Bronchial smooth muscle cell (primary cell): ENCODE measurements around the gene RBP5. TPM values are rescaled to one million over a fixed set of nuclear protein-coding genes. Genes with fewer than 3 reads are reported as not detected.

Source experiments
- total RNA-seq: library from RNA; depleted of rRNA; stranded (reverse); fragments of >200 nt; gene quantifications from 2 replicates; pipeline ENCODE4 v1.2.1, GENCODE V29; 2014

Gene RBP5, protein sequence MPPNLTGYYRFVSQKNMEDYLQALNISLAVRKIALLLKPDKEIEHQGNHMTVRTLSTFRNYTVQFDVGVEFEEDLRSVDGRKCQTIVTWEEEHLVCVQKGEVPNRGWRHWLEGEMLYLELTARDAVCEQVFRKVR
- 0.09 TPM in 1 of 2 replicates, not detected in the other for total RNA-seq

DNA sequence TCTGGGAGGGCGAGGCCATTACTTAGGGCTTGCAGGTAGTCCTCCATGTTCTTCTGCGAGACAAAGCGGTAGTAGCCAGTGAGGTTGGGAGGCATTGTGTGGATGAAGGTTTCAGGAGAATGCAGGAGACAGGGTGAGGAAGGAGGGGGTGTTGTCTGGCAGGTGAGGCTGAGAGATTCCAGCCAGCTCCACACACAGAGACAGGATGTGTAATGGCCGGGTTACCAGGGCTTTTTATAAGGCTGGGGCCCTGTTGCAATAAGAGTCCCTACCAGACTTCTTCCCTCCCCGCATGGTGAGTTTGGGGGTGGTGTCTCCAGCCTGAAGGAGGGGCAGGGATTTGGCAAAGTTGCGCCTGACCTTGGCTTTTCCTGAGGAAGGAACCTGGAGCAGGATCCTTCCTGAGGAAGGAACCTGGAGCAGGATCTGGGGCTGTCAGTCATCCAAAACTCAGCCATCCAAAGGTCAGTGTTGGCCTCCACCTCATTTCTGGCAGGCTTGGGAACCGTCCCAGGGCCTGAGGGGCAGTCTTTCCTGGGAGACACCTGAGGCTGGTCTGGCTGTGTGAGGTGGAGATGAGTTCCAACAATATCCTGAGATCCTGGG lies at the start of gene RBP5:
TSS of gene RBP5 (minus strand) at position 209 of the 606 bp plus-strand sequence. CDS start at position 95, 114 bp downstream.

DNA sequence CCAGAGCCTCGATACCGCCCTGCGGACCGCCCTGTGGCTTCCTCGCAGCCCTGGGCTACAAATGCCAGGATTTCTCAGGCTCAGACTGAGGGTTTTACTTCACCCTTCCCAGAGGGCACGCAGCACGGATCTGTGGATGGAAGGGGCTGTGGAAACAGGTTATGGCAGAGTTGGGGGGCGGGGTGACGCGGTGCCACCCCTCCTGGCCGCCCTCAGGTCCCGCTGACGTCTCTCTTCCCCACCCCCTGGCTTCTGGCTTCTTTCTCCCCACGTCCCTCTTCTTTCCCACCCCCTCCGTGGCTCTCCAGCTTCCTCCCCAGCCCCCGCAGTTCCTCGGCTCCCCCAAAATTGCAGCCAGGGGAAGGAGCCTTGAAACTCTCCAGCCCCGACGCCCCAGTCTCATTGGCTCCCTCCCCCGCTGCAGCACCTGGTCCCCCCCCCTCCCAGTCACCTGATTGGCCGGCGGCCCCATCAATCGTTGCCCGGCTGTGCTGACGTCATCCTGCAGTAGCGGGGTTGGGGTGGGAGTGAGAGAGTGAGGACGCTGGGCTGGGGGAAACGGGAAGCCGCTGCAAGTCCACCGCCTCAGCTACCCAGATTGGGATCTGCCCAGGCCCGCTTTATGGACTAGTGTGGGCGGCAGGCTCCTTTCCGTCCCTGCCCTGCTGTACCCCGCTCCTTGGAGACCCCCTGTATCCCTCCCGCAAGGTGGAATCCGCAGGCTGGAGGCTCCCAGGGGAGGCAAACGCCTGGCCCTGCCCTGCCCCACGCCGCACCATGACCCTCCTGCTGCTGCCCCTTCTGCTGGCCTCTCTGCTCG lies 1.4 kb upstream of the RBP5 start, which contains the start of gene CLSTN3:
TSS of gene CLSTN3 (plus strand) at position 500 of the 820 bp plus-strand sequence. CDS start at position 778, 278 bp downstream.

DNA sequence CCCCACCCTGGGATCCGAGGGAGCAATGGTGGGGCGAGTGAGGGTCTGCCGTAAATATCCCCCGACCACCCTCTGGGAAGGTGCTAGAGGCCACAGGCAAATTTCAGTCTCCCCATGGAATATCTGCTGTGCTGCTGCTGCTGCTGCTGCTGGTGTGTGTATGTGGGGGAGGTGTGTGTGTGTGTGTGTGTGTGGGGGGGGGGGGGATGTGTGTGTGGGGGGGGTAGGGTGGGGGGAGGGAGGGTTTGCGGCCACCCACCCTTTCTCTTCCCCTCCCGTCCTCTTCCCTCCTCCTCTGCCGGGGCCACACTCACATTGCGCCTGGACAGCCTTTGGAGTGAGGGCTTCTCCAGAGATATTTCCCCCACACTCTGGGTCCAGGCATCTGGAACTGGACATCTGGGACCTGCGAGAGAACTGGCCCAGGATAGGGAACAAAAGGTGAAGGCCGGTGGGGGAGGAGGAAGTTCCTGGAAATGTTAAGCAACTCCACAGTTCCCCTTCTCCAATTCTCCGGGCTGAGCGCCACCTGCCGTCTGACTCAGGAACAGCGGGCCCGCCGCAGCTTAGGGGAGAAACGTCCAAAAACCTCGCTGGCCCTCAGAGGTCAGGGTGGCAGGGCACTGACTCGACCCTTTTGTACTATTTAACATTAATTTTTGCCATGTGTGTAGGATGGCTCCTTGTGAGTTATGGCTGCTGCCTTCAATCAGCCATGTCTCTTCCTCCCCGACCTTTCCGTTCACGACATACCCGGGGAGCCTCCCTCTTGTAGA lies 19.7 kb downstream of the RBP5 start, which contains the start of gene C1RL:
TSS of gene C1RL (minus strand) at position 419 of the 776 bp plus-strand sequence. CDS start at position 385, 34 bp downstream.

DNA sequence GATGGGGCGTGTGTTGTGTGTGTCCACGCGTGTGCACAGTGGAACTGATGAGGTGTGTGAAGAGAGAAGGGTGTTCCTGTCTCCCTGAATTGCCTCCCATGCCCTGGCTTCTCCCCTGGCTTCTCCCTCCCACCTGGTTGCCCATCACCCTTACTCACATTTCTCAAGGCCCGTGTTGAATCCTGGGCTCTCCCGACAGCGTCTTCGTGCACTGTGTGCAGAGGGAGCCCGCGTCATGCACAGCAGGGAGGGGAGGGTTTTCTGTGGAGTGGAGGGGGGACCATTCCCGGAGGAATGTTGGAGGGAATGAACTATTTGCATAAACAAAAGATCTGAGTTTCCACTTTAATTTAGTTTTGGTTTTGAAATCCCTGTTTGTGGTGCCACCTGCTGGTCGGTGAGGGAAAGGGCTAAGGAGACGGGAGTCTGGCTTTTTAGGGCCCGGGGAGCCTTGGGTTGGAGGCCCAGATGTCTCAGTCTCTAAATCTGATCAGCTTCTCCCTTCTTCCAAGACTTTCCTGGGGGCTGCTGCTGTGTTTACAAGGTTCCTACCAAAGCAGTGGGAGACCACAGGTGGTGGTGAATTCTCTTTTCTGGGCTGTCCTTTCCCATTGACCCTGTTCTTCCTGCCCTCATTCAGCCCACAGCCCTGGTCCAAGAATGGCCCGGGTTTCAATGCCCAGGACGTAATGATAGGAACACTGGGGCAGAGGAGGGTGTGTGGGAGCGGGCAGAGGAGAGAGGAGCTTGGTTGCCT lies 36.3 kb downstream of the RBP5 start, which contains the start of gene C1R:
TSS of gene C1R (minus strand) at position 217 of the 757 bp plus-strand sequence. CDS start at position 160, 57 bp downstream.

Other genes starting within 250 kb of the RBP5 start
- 11.3 and 15.9 TPM in 2 replicates for gene LRRC23, start 224.1 kb downstream of the RBP5 start, total RNA-seq
- 18.4 and 19.9 TPM in 2 replicates for gene ENO2, start 214.3 kb downstream of the RBP5 start, total RNA-seq
- gene ATN1, start 200.9 kb downstream of the RBP5 start, total RNA-seq, result 8.2 and 11.0 TPM in 2 replicates
- gene RNU7-1, start 185.1 kb downstream of the RBP5 start, total RNA-seq, result not detected in 2 replicates
- gene C12orf57, start 184.9 kb downstream of the RBP5 start, total RNA-seq, result 137 and 179 TPM in 2 replicates
- gene PTPN6, start 177.5 kb downstream of the RBP5 start, total RNA-seq, result 0.09 and 0.79 TPM in 2 replicates
- gene PHB2, start 158.2 kb downstream of the RBP5 start, total RNA-seq, result 101 and 123 TPM in 2 replicates
- 21.1 and 25.8 TPM in 2 replicates for gene EMG1, start 158.0 kb downstream of the RBP5 start, total RNA-seq
- gene LPCAT3, start 110.4 kb downstream of the RBP5 start, total RNA-seq, result 10.2 and 12.8 TPM in 2 replicates
- 378 and 815 TPM in 2 replicates for gene C1S, start 68.2 kb downstream of the RBP5 start, total RNA-seq
- gene C1R, start 36.4 kb downstream of the RBP5 start, total RNA-seq, result 133 and 637 TPM in 2 replicates
- 40.6 and 44.0 TPM in 2 replicates for gene C1RL, start 19.7 kb downstream of the RBP5 start, total RNA-seq
- gene CLSTN3, start 1.5 kb upstream of the RBP5 start, total RNA-seq, result 16.2 and 17.8 TPM in 2 replicates
- gene PEX5, start 60.8 kb upstream of the RBP5 start, total RNA-seq, result 24.9 and 34.3 TPM in 2 replicates
- gene ACSM4, start 175.2 kb upstream of the RBP5 start, total RNA-seq, result not detected in 2 replicates